Measurements from ENCODE around the gene ANKK1. TPM values are rescaled to one million over a fixed set of nuclear protein-coding genes. Genes with fewer than 3 reads are reported as not detected.

Gene ANKK1
- total and polyA plus RNA-seq, 2 donors (not counting 1 experiment from before 2014, with no cell fraction given), result 0.89 to 5.3 TPM

- peak; percentile 95 for ATAC-seq (ENCODE audit: low read depth)
- peak overlapping the region; percentile 43 for H3K4me2 ChIP-seq (replicated peaks; ENCODE audit: low read depth, low read length, poor library complexity, severe bottlenecking)
Measured at GRCh38 chr11:113376156-113376555, 11.4 kb upstream of the ANKK1 start.

More at GRCh38 chr11:113376156-113376555, 11.4 kb upstream of the ANKK1 start:
- Histone ChIP-seq H3K36me3 (replicated peaks in 1 of 2; ENCODE audit: control extremely low read depth in 1 of 2, control insufficient read depth in 1 of 2, extremely low read depth in 1 of 2, insufficient read depth in 2 of 2, low read length in 1 of 2) (no peaks in the 10 kb centered on the region), H3K79me2 (ENCODE audit: control insufficient read depth, insufficient read depth, low read length) (no peaks in the 10 kb centered on the region), H3K27ac (ENCODE audit: low read length in 2 of 2) (peak overlapping the region; percentile 87), H3K27me3 (replicated peaks in 1 of 4; ENCODE audit: control extremely low read depth in 1 of 4, control insufficient read depth in 3 of 4, insufficient read depth in 4 of 4, low read length in 3 of 4) (no peaks in the 10 kb centered on the region), H2AFZ (ENCODE audit: insufficient read depth, low read depth, low read length, poor library complexity, severe bottlenecking) (peak overlapping the region; percentile 41), H3K4me3 (ENCODE audit: control extremely low read depth in 1 of 5, extremely low read depth in 1 of 5, insufficient read depth in 1 of 5, low read depth in 2 of 5, low read length in 4 of 5) (no peak overlapping the region), H3K4me1 (ENCODE audit: control insufficient read depth in 2 of 2, insufficient read depth in 2 of 2, low read length in 2 of 2) (peaks cover 17 to 19% of the 10 kb centered on the region in 2 donors), H3K9ac (ENCODE audit: low read length) (no peak overlapping the region), H3K9me3 (ENCODE audit: control extremely low read depth in 1 of 3, control insufficient read depth in 2 of 3, insufficient read depth in 1 of 3, low read length in 2 of 3) (peaks cover 0 to 7% (median 0%) of the 10 kb centered on the region in 3 donors), H4K20me1 (ENCODE audit: control insufficient read depth, insufficient read depth, low read length, poor library complexity, severe bottlenecking) (no peaks in the 10 kb centered on the region)
- no peaks in the 10 kb centered on the region for H3K27me3 Mint-ChIP-seq
- TF ChIP-seq EZH2 (IDR thresholded peaks at IDR 0.05; ENCODE audit: borderline replicate concordance, insufficient read depth, low read depth, low read length, poor library complexity, severe bottlenecking) (no peak), CTCF (IDR thresholded peaks at IDR 0.05) (no peak)
- peak; percentile 74 for DNase-seq
- H3K27ac Mint-ChIP-seq, result peak overlapping the region; percentile 86
- 6% methylated on average over 2 of the region's 3 CpGs for WGBS (ENCODE audit: insufficient coverage)
- ChIA-PET POLR2A (no interaction called here), CTCF (no interaction called here)
- H3K4me3 Mint-ChIP-seq, result peak overlapping the region; percentile 26
- H3K9me3 Mint-ChIP-seq (ENCODE audit: insufficient read depth), result peaks cover 5% of the 10 kb centered on the region
- H3K4me1 Mint-ChIP-seq, result peaks cover 25% of the 10 kb centered on the region
- intact Hi-C loops (cut with micrococcal nuclease), result no loop called here

Measured in B cell (primary cell).